Measurements from ENCODE around the gene EML6.

Gene EML6

DNA sequence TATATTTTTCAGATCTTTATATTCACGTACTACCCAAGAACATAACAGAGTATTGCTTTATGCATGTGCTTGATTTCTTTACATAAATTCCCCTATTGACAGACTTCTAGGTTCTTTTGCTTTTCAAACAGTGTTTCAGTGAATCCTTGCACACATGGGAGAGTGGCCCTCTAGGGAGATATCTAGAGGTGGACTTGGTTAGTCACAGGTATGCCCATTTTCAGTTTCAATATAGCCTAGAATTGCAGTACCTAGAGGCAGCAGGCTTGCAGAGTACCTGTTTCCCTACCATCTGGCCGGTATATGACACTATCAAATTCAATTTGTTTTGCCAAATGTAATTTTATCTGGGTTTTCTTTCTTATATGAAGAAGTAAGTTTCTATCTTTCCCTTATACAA lies 36.8 kb downstream of the EML6 start:
- no peak for DNase-seq

DNA sequence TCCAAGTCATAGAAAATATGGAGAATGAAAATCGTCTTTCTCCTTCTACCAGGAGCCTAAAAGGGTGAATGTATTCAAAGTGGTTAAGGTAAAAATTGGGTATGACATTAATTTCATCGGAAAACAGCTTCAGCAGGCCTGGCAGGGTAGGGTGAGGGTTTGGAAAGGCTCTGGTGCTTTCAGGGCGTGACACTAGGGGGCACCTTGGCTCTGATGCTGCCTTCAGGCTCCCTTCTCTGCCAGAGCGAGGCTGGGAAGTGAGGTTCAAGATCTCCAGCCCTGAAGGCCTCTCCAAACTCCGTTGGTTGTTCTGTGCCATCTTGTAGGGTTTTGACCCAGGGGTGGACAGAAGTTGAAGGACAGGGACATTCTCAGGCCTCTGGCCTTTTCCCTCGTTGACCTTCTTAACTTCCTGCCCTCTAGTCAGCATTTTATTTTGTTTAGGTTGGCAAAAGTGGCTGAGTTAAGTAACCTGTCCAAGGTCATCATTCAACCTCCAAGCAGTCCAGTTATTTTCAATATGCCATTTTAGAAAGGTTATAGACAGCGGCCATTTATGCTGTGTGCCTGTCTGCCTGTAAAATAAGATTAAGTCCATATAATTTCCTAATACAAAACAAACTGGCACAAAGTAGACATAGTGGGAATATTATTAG lies 40.3 kb downstream of the EML6 start:
- no peak for DNase-seq

DNA sequence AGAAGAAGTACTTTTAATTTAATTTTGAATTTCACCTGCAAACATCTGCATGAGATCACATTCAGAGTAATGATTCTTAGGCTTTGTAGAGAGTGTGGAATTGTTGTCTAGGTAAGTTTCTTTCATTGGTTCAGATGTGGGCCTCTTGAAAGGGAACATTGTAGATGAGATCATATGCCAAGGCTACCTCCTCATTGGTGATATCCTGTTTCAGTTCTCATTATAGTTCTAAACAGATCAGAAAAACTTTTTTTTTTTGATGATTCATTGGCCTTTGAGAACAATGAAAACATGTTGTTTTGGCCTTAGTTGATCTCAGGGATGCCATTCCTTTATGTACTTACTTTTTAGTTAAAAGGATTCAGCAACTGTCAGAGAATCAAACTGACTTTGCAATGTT lies 44.5 kb downstream of the EML6 start:
- DNase-seq, result no peak

DNA sequence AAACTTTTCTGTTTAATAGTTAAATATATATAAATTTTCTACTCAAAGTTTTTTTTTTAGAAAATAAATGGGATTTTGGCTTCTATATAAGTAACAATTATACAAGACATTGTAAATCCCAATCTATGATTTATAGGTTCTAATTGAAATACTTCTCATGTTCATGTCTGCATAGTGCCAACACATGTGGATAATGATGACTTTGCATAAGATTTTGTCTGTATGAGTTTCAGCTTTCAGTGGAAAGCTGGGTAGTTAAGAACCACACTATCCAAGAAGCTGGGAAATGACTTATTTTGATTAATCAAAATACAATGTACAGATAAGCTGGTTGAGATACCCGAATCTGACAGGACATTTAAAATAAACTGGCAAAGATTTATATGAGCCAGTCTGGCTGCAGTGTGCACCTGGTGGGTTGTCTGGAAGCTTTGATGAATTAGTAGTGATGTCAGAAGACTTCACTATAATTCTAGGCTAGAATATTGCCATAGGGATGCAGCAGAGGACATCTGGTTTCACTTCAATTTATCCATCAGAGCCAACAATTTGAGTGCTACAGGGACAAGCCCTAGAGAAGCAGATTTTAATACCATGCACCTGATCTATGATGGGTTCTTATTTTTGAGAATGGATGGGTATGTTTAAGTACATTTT lies 45.4 kb downstream of the EML6 start:
- DNase-seq, result no peak

DNA sequence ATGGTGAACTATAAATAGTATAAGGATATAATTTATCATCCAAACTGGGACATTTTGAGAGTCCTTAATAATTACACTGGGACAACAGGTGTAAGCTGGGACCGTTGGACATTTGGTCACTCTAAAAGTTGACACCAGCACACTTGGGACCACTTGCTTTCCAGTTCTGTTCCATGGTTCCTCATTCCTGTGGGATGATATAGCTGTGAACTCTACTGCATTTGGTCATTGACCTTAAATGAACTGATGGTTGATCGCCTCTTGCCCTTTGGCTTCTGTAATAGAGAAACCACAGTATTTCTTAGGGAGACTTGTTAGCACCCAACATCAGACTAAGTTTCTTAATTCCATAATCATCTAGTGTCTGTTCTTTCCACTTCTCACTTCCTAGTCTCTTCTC lies 46.7 kb downstream of the EML6 start:
- DNase-seq, result no peak

DNA sequence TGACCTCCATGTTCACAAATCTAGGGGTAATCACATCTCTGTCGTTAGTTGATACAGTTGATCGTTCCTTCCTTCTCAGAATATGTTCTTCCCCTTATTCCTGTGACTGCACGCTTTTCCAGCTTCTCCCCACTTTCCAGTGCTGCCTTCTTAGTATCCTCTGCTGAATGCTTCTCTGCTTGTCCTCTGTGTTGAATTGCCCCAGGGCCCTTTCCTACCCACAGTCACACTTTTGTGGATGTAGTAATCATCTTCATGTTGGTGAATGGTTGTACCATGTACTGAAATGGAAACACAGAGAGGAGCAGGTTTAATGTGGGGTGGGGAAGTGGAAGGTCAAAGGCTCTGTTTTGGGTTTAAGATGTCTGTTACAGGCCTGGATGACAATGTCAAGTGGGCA lies 47.2 kb downstream of the EML6 start:
- DNase-seq, result no peak

DNA sequence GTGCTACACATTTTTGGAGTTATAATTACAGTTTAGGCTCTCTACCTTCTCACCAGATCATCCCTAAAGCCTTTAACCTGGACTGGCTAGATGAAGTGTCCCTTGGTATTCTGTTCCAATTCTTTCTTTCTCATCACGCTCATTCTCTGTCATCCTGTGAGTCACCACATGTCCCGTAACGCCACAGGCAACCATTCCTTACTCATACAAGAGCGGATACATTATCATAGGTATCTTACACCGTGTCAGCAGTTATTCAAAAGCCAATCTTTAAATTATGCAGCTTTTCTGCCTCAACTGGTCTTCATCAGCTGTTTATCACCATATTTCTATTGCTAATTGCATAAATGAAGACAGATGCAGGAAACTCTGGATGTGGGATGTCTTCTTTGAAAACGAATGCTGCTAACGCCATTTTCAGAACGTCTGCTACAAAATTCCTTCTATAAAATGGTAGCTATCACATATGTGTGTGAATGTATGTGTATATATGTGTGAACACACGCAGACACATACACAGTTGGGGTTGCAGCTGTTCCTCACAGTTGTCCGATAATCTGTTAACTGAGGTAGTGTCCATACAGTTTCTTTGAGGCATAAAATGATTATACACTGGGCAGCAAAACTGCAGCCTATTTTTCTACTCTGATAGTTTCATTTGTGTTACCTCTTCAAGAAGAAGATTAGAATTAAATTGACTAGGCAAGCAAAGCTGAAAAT lies 47.9 kb downstream of the EML6 start:
- no peak for DNase-seq

DNA sequence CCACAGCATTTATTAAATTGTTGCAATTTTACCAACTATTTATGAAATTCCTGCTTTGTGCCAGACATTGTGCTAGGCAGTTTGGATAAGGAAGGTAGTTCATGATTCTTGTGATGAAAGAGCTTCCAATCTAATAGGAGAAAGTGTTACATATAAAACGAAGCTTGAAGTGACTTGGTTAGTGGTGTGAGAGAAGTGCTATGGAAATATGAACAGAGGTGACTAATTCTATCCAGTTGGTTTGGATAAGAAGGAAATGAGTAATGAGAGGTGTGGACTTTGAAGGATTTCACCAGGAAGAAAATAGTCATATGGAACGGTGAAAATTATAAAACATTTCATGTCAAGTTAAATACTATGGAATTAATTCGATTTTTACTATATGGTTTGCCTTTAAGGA lies 48.6 kb downstream of the EML6 start:
- DNase-seq, result no peak

DNA sequence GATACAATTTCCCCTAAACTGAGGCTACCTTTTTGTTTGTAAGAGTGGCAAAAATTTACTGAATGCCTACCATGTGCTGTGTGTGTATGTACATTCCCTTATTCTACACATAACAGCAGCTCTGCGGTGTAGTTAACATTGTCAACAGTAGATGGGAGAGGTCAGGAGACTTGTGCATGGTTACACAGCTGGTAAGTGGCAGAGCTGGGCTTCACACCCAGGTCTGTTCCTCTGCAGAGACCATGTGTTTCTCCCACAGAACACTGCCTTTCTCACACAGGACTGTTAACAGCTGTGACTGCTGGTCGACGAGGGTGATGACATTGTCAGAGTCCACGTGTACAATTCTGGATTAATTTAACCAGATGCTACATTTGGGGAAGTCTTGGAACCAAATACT lies 49.1 kb downstream of the EML6 start:
- DNase-seq, result no peak

DNA sequence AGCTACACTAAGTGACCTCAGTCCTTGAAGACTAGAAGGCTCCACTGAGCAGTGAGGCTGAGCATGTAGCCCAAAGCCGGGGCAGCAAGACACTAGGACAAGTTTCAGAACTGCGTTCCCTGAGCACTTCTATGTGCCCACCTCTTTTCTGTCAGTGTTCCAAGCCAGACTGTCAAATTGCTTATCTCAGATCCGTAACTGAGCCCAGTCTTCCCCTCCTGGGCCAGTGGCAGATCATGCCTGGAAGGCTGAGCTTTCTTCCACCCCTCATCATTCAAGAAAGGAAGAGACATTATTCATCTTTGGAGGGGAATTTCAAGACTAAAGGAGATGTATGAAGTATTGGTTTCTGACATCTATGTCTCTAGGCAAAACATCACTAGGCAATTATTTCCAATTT lies 49.8 kb downstream of the EML6 start:
- no peak for DNase-seq

DNA sequence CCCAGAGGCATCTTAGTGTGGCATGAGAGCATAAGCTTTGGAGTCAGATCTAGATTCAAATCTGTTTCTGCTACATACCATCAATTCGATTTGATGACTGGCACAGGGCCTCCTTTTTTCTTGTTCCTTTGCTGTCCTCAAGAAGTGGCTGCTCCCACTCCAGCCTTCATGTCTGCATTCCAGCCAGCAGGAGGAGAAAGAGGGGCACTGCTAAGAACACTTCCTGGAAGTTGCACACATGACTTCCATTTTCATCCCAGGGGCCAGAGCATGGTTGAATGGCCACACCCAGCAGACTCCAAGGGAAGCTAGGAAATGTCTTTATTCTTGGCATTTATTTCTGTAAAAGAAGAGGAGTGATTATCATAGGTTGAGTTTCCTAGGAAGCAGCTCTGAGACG lies 50.4 kb downstream of the EML6 start:
- no peak for DNase-seq

DNA sequence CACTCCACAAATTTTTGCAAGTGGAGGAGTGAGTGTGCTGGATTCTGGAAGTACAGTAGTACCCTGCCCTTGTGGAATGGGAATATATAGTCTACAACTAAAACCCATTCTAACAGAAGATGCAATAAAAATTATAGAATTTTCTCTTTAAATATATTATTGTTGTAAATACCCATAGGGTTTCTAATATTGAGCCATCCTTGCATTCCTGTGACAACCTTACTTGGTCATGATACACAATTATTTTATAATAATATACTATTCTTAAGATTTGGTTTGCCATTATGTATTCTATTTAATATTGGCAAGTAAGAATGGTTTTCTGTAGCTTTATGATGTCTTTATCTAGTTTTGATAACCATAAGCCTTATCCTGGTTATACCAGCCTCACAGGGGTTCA lies 52.2 kb downstream of the EML6 start:
- no peak for DNase-seq

DNA sequence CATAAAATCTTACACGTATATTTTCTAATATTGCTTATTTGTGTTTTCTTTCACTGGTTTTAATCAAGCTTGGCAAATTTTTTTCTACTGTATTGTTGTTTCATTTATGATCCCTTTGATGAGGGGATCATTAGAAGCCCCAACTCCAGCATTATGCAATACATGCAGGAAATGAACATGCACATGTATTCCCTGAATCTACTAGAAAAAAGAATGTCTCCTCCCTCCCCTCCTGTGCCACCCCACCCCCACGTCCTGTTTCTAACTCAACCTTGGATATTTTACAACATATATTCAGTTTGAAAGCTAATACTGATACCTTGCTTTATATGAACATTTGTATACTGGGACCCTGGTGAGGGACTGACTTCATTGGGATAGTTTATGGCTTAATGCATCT lies 53.0 kb downstream of the EML6 start:
- no peak for DNase-seq

DNA sequence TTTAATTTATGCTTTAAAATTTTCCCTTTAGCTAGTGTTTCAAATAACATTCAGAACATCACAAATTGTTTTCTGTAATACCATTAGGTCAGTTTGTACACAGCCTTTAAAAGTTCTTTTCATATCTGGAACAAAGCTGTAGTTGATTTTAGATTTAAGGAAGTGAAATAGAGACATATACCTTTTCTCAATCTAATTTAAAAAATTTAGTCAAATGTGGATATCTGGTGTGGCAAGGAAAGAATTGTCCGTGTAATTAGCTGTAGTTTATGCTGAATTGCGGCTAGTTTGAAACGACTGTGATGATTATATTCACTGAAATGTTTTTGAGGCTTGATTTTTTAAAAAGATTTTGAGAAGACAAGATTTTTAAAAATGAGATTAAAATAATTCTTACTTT lies 59.9 kb downstream of the EML6 start:
- no peak for DNase-seq

DNA sequence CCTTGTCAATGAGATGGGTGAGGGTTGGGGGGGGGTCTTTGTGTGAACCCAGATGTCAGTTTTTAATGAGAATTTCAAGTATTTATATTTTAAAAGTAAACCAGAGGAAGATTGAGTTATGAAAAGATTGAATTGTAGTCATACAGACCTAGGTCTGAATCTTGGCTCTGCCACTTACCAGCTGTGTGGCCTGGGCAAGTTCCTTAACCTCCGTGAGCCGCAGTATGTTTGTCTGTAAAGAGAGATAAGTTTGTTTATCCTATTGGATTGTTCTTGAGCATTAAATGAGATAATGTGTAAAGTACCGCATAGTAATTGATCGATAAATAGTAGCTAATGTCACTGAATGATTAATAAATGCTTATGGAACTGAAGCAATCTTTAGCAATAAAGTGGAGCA lies 63.8 kb downstream of the EML6 start:
- no peak for DNase-seq

DNA sequence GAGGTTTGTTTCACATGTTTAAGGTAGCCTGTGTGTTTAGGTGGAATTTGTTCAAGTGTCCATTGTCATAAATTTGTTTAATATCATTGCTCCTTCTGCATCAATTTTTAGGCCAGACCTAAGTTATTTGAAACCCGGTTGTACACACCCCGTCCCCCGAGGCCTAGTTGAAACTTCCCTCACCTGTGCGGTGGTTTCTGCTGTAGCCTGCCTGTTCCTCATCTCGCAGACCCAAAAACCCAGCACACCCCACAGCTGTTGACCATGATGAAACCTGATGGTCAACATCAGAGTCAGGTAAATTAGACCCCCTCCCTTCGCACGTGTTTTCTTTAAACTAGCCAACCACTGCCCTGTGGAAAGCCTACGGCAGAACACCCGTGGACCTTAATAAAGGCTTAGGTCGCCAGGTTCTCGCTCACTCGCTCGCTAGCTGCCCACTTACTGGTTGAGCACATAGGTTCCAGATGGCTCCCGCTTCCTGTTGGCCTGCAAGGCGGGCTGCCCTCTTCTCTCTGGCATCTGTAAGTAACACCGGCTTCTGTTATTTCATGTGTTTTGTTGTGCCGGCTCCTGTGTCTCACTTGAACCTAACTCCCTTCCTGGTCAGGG lies 64.4 kb downstream of the EML6 start:
- DNase-seq, result no peak

DNA sequence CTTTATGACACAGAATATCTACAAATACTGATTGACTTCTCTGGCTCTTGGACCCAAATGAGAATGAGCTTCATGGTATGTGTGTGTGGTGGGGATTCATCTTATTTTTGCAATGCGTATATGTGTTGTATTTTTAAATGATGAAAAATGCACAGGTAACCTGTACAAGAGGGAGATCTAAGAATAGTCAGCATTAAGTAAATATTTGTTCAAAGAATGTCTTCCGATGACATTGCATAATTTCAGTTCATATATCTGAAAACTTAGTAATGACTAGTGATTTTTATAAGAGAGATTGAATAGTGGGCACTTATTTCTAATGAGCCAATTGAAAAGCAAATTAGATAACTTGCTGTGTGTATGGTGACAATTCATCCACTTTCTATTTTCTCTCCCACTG lies 66.4 kb downstream of the EML6 start:
- no peak for DNase-seq

DNA sequence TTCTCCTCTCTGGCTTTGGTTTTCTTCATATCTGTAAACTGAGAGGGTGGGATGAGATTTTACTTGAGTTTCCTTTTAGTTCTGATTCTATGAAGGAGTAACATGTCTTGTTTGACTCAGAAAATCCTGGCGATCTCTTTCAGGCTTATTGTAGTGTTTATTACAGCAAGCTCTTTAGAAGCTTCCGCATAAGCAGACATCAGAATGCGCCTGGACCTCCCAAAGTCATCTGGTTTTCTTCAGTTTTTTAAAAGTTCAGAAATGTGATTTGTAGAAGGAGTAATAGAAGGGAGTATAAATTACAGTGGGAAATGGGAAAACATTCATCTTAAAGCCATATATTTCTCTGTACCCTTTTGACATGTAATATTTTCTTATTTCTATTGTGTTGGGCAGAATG lies 68.4 kb downstream of the EML6 start:
- no peak for DNase-seq

DNA sequence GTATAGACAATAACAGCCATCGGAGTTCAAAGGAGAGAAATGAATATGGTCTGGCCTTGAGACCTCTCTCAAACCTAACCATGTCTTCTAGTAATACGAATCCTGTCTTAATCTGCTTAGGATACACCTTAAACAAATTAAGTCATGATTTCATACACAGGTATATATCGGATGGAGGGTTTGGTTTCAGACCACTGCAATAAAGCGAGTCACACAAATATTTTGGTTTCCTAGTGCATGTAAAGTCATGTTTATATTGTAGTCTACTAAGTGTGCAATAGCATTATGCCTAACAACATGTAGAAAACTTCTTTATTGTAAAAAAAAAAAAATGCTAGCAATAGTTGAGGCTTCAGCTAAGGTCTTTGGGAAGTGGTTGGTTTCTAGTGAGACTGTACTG lies 73.8 kb downstream of the EML6 start:
- DNase-seq, result no peak

DNA sequence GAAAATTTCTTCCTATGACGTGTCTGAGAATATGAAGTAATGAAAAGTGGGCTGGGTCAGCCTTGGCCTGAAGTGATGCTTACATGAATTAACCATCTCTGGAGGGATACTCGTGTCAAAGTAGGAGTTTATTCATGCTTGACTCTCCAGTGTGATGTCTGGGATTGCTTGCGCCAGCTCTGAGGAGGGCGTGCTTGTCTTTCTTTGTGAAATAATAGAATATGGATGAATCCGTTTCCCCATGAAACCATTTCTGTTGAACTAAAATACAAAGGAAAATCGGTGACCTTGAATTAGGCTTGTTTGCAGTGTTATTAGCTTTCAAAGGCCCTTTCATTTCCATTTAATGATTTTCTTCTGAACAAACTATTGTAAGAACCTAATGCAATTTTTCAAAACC lies 77.9 kb downstream of the EML6 start:
- DNase-seq, result no peak

DNA sequence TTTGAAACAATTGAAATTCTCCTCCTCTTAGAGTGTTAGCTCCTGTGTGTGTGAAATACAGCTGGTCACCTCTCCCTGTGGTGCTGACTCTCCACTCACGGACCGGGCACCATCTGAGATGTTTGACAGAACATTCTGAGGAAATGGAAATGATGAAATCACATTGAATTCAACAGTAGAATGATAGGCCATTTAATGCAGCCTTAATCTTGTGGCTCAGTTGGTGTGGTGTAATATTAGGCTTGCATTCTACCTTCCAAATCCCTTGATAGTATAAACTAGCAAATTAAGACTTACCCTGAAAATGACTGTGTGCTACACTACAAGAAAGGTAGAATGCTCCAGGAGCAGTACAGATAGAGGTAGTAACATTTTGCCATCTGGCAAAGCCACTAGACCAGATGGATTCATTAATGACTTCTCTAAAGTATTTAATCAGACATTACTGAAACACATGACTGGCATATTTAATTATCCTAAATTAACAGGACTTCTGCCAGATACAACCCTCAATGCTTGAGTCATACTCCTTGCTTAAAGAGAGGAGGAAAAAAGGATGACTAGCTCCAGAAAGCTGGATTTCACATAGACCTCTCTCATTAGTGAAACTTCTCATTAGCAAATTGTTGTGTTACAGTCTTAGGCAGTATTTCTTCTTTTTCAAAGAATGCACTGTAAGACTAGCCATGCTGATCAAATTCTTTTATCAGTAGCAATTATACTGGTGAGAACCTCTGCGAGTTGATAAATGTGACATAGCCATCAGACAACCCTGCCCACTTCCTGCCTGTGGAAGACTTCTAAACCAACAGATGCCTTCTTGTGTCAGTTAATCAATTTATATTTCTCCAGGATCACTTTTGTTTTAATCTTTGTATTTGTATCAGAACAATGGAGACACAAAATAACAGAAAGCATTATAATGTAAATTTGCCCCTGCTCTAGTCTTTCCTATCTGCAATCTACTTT lies 80.6 kb downstream of the EML6 start:
- no peak for DNase-seq

DNA sequence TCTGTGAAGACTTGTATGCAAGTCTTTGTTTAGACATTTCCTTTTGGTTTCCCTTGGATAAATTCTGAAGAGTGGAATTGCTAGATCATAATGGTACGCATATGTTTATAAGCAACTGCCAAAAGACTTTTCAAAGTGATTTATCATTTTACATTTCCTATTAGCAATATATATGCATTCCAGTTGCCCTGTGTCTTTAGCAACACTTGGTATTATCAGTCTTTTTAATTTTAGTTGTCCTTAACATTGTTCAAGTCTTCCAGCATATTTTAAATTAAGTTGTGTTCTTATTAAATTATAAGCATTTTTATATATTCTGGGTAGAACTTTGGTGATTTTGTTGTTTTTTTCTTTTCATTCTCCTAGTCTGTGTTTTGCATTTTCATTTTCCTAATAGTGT lies 81.8 kb downstream of the EML6 start:
- no peak for DNase-seq

DNA sequence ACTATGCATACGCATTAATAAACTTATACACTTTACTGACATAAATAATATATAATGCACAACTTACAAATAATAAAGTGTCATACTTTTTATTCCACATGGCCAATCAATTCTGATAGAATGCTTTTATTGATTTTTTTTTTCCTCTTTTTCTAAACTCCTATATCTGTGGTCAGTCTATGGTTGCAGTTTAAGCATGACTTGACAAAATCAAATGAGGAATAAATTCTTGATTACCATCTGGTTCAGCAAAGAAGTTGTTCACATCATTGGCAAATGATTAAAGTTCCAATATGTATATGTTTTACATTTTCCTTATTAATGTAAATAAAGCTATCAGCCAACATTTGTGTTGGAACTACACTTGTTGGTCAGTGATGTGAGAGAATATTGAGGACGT lies 83.5 kb downstream of the EML6 start:
- DNase-seq, result no peak

All from hippocampal formation (tissue), 2 donors.